Measurements from ENCODE around the gene HSFX3.
"Not testable (repeated sequence)": the region's sequence is repeated elsewhere in the genome, so short reads cannot be mapped to it uniquely, and the experiment has no call there.

Gene HSFX3

DNA sequence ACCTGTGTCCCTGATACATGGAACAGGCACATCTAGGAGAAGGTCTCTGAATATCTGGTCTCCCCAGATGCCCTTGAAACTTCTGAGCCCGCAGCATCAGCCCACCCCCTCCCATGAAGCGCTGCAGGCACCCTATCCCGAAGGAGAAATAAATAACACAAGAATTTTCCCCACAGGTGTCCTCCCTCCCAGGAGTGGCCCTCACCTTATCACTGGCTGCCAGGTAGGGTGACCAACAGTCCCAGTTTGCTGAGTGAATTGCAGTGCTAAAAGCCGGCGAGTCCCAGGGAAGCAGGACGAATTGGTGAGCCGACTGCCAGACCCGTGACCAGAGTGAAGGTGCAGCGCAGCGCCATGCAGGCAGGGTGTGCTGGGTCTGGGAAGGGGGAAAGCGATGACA lies 15.7 kb downstream of the HSFX3 start:
- H3K4me3 Mint-ChIP-seq, DNase-seq, H3K27ac Mint-ChIP-seq, H3K9me3 Mint-ChIP-seq: not testable (repeated sequence)
- H3K4me1 Mint-ChIP-seq (ENCODE audit: low read depth): peaks cover 21% of the 10 kb centered on the region
- H3K27me3 Mint-ChIP-seq: peaks cover 11% of the 10 kb centered on the region
- peaks cover 16% of the 10 kb centered on the region for H3K36me3 Mint-ChIP-seq (ENCODE audit: low read depth)

GRCh38 chrX:149532868-149533267 lies 16.9 kb downstream of the HSFX3 start:
- not testable (repeated sequence) for H3K4me3 Mint-ChIP-seq, DNase-seq, H3K9me3 Mint-ChIP-seq
- peak overlapping the region; percentile 29 for H3K27ac Mint-ChIP-seq
- H3K36me3 Mint-ChIP-seq (ENCODE audit: low read depth): peaks cover 16% of the 10 kb centered on the region
- H3K4me1 Mint-ChIP-seq (ENCODE audit: low read depth): peaks cover 19% of the 10 kb centered on the region
- H3K27me3 Mint-ChIP-seq: peaks cover 12% of the 10 kb centered on the region

DNA sequence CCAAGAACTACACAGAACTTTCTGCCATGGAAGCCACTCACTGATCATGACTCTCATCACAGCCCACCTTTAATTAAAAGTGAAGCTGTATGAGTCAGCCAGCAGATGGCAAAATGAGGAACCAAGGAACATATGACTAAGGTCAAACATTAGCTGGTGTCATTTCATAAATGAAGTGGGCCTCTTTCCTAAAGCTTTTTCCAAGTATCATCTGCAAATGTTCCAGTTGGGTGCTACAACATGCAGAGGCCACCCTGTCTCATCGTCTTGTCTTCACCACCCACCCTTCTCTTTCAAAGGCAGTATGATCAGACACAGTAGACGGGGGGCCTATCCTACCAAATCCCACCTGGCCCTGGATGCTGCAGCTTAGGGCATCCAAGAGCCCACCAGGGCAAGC lies 18.1 kb downstream of the HSFX3 start:
- DNase-seq: no peak
- H3K4me3 Mint-ChIP-seq: no peak overlapping the region
- peak overlapping the region; percentile 80 for H3K27ac Mint-ChIP-seq
- H3K4me1 Mint-ChIP-seq (ENCODE audit: low read depth): peaks cover 24% of the 10 kb centered on the region
- H3K9me3 Mint-ChIP-seq: no peaks in the 10 kb centered on the region
- H3K27me3 Mint-ChIP-seq: peaks cover 12% of the 10 kb centered on the region
- H3K36me3 Mint-ChIP-seq (ENCODE audit: low read depth): peaks cover 16% of the 10 kb centered on the region

DNA sequence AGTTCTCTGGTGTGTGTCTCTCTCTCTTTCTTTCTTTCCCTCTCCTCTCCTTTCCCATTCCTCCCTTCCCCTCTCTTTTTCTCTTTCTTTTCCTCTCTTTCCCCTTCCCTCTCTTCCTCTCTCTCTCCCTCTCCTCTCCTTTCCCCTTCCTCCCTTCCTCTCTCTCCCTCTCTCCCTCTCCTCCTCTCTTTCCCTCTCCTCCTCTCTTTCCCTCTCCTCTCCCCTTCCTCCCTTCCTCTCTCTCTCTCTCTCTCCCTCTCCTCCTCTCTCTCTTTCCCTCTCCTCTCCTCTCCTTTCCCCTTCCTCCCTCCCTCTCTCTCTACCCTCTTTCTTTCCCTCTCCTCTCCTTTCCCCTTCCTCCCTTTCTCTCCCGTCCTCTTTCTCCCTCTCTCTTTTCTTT lies 21.3 kb downstream of the HSFX3 start:
- Mint-ChIP-seq H3K4me3 (no peak overlapping the region), H3K9me3 (no peaks in the 10 kb centered on the region), H3K4me1 (ENCODE audit: low read depth) (peaks cover 38% of the 10 kb centered on the region), H3K36me3 (ENCODE audit: low read depth) (peaks cover 8% of the 10 kb centered on the region), H3K27ac (no peak overlapping the region), H3K27me3 (peaks cover 7% of the 10 kb centered on the region)
- no peak for DNase-seq

DNA sequence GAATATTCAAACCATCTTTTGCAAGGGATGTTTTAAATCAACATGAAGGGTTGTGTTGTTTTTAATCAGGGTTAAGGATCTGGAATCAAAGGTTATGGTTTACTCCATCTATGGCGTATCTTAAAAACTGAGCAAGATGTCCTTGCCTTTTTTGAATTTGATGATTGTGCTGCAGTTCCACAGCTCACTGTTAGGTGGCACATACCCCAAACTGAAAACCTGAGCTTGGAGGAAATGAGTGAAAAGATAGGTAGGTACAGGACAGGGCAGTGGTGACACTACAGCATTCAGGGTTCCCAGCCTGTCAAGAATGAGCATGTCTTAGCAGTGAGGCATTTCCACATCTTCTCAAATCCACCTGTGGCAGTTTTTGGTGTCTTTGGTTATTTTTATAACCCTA lies 22.0 kb downstream of the HSFX3 start:
- no peaks in the 10 kb centered on the region for H3K9me3 Mint-ChIP-seq
- H3K36me3 Mint-ChIP-seq (ENCODE audit: low read depth): peaks cover 8% of the 10 kb centered on the region
- peaks cover 7% of the 10 kb centered on the region for H3K27me3 Mint-ChIP-seq
- H3K4me1 Mint-ChIP-seq (ENCODE audit: low read depth): peaks cover 41% of the 10 kb centered on the region
- DNase-seq: no peak
- H3K4me3 Mint-ChIP-seq: no peak overlapping the region
- H3K27ac Mint-ChIP-seq: peak overlapping the region; percentile 1

GRCh38 chrX:149526318-149527033 lies 23.2 kb downstream of the HSFX3 start:
- H3K36me3 Mint-ChIP-seq (ENCODE audit: low read depth); DNase-seq; H3K27me3 Mint-ChIP-seq; H3K4me3 Mint-ChIP-seq; H3K9me3 Mint-ChIP-seq: not testable (repeated sequence)
- Mint-ChIP-seq H3K27ac (peak overlapping the region; percentile 50), H3K4me1 (ENCODE audit: low read depth) (peaks cover 37% of the 10 kb centered on the region)

DNA sequence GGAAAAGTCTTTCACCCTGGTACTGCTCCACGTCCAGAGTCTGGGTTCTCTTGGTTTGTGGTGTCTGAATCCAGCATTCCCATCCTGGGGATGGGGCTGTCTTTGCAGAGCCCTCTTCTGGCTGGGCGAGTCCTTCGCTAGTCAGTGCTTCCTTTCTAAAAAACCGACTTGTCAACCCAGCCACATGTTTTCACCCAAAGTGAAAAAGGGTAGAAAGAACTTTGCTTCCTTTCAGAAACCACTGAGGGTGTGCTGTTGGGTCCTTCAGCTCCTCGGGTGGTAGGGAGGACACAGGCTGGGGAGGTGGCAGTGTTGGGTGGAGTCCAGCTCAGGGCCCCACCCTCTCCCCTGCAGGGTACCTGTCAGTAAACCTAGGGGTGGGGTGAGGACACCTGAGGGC lies 23.8 kb downstream of the HSFX3 start:
- peak overlapping the region; percentile 84 for H3K27ac Mint-ChIP-seq
- not testable (repeated sequence) for DNase-seq; H3K27me3 Mint-ChIP-seq; H3K4me3 Mint-ChIP-seq; H3K9me3 Mint-ChIP-seq; H3K36me3 Mint-ChIP-seq (ENCODE audit: low read depth)
- H3K4me1 Mint-ChIP-seq (ENCODE audit: low read depth): peaks cover 37% of the 10 kb centered on the region

DNA sequence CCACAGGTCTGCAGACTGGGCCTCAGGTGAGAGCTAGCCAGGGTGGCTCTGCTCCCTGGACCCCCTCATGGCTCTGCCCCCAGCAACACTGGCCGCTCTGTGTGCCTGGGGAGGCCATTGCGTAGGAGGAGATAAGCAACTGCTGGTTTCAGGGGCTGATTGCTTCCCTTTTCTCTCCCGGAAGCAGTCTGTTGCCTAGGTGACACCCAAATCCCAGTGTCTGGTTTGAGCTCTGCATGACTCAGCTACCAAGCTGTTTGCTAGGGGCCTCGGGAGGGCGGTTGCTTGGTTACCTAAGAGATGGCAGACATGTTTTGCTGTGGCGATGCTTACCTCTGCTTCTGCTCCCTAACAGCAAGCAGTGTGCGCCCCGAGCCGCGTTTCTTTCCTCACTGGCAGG lies 24.3 kb downstream of the HSFX3 start:
- peak overlapping the region; percentile 71 for H3K27ac Mint-ChIP-seq
- not testable (repeated sequence) for H3K4me3 Mint-ChIP-seq; H3K9me3 Mint-ChIP-seq; H3K27me3 Mint-ChIP-seq; H3K36me3 Mint-ChIP-seq (ENCODE audit: low read depth)
- peaks cover 41% of the 10 kb centered on the region for H3K4me1 Mint-ChIP-seq (ENCODE audit: low read depth)
- DNase-seq: peak; percentile 62

- Mint-ChIP-seq H3K36me3 (ENCODE audit: low read depth) (no peaks in the 10 kb centered on the region), H3K4me3 (no peak overlapping the region), H3K27ac (no peak overlapping the region), H3K27me3 (peaks cover 9% of the 10 kb centered on the region), H3K9me3 (no peaks in the 10 kb centered on the region), H3K4me1 (ENCODE audit: low read depth) (peaks cover 45% of the 10 kb centered on the region)
- DNase-seq: no peak
These were observed 26.8 kb downstream of the HSFX3 start for GRCh38 chrX:149522916-149523315.

GRCh38 chrX:149521438-149521837 lies 28.3 kb downstream of the HSFX3 start:
- Mint-ChIP-seq H3K9me3 (no peaks in the 10 kb centered on the region), H3K36me3 (ENCODE audit: low read depth) (no peaks in the 10 kb centered on the region), H3K4me3 (no peak overlapping the region), H3K27ac (no peak overlapping the region), H3K4me1 (ENCODE audit: low read depth) (peaks cover 45% of the 10 kb centered on the region), H3K27me3 (peaks cover 16% of the 10 kb centered on the region)
- DNase-seq: no peak

- H3K27me3 Mint-ChIP-seq: peaks cover 20% of the 10 kb centered on the region
- H3K4me1 Mint-ChIP-seq (ENCODE audit: low read depth): peaks cover 46% of the 10 kb centered on the region
- H3K36me3 Mint-ChIP-seq (ENCODE audit: low read depth); H3K9me3 Mint-ChIP-seq; H3K27ac Mint-ChIP-seq; DNase-seq: not testable (repeated sequence)
- peak overlapping the region; percentile 9 for H3K4me3 Mint-ChIP-seq
These were observed 29.0 kb downstream of the HSFX3 start for GRCh38 chrX:149520636-149521277.

DNA sequence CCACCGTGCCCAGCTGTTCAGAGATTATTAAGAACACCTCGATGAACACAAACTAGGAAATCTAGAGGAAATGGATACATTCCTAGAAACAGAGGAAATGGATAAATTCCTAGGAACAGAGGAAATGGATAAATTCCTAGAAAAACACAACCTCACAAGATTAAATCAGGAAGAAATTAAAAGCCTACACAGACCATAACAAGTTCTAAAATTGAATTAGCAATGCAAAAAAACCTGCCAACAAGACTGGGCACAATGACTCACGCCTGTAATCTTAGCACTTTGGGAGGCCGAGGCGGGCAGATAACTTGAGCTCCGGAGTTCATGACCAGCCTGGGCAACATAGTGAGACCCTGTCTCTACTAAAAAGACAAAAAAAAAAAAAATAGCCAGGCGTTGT lies 31.5 kb downstream of the HSFX3 start:
- DNase-seq: no peak
- Mint-ChIP-seq H3K9me3 (no peaks in the 10 kb centered on the region), H3K27me3 (peaks cover 23% of the 10 kb centered on the region), H3K4me1 (ENCODE audit: low read depth) (peaks cover 52% of the 10 kb centered on the region), H3K27ac (no peak overlapping the region), H3K36me3 (ENCODE audit: low read depth) (no peaks in the 10 kb centered on the region), H3K4me3 (no peak overlapping the region)

GRCh38 chrX:149517308-149517707 lies 32.4 kb downstream of the HSFX3 start:
- Mint-ChIP-seq H3K4me3 (no peak overlapping the region), H3K4me1 (ENCODE audit: low read depth) (peaks cover 50% of the 10 kb centered on the region), H3K9me3 (no peaks in the 10 kb centered on the region), H3K36me3 (ENCODE audit: low read depth) (no peaks in the 10 kb centered on the region), H3K27ac (no peak overlapping the region), H3K27me3 (peaks cover 23% of the 10 kb centered on the region)
- DNase-seq: no peak

GRCh38 chrX:149516604-149517003 lies 33.1 kb downstream of the HSFX3 start:
- no peak overlapping the region for H3K27ac Mint-ChIP-seq
- DNase-seq: no peak
- no peak overlapping the region for H3K4me3 Mint-ChIP-seq
- no peaks in the 10 kb centered on the region for H3K9me3 Mint-ChIP-seq
- H3K36me3 Mint-ChIP-seq (ENCODE audit: low read depth): no peaks in the 10 kb centered on the region
- H3K27me3 Mint-ChIP-seq: peaks cover 23% of the 10 kb centered on the region
- peaks cover 46% of the 10 kb centered on the region for H3K4me1 Mint-ChIP-seq (ENCODE audit: low read depth)

DNA sequence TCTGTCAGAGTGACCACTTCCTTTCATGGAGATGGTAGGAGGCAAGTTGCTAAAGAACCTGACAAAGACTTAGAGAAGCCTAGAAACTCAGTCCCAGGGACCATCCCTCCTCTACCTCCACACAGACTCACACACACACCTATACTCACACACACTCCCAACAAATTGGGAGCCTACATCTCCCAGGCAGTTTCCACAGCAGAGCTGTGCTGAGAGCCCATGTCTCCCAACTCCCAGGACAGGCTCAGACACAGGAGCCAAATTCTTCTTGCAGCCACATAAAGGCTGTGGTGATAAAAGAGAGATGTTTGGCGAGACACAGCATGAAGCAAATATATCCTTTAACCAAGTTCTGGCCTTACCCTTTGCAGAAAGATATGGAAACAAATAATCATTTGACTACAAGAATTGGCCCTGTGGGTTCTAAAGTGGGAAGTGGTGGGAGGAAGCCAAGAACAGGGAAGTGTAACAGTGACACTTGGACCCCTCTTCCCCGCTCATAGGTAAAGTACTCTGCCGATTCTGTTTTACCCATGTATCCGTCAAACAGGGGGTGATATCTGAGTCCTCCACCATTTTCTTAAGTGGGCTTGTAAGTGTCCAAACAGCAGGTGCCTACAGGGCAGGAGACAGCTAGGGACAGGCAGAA lies 33.6 kb downstream of the HSFX3 start:
- Mint-ChIP-seq H3K4me3 (no peak overlapping the region), H3K36me3 (ENCODE audit: low read depth) (no peaks in the 10 kb centered on the region), H3K9me3 (no peaks in the 10 kb centered on the region), H3K27me3 (peaks cover 23% of the 10 kb centered on the region), H3K27ac (no peak overlapping the region), H3K4me1 (ENCODE audit: low read depth) (peaks cover 42% of the 10 kb centered on the region)
- DNase-seq: no peak

All from activated T-cell treated with anti-CD3 and anti-CD28 coated beads, Interleukin-2, amount 50 U/mL, for 24 hours (primary cell).